ENCODE data around the gene ZBED6.

DNA sequence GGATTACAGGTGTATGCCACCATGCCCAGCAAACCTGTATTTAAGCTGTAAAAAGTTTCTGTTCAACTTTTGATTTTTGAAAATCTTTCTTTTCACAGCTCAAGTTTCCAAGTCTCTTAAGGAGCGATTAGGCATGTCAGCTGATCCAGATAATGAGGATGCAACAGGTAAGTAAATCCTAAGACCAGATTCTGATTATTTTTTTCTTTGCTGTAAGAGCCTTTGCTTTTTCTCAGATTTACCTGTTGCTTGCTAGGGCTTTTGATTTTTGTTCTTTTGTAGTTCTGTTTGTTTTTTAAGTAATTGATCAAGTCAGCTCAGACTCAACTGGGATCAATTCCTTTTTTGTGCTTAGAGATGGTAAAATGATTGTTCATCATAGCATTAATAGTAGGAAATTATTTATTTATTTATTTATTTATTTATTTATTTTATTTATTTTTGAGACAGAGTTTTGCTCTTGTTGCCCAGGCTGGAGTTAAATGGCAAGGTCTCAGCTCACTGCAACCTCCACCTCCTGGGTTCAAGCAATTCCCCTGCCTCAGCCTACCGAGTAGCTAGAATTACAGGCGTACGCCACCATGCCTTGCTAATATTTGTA, 44.9 kb downstream of the ZBED6 start:
- TF ChIP-seq POLR2A (IDR thresholded peaks at IDR 0.05), result no peak
- TF ChIP-seq, protein P1, sequence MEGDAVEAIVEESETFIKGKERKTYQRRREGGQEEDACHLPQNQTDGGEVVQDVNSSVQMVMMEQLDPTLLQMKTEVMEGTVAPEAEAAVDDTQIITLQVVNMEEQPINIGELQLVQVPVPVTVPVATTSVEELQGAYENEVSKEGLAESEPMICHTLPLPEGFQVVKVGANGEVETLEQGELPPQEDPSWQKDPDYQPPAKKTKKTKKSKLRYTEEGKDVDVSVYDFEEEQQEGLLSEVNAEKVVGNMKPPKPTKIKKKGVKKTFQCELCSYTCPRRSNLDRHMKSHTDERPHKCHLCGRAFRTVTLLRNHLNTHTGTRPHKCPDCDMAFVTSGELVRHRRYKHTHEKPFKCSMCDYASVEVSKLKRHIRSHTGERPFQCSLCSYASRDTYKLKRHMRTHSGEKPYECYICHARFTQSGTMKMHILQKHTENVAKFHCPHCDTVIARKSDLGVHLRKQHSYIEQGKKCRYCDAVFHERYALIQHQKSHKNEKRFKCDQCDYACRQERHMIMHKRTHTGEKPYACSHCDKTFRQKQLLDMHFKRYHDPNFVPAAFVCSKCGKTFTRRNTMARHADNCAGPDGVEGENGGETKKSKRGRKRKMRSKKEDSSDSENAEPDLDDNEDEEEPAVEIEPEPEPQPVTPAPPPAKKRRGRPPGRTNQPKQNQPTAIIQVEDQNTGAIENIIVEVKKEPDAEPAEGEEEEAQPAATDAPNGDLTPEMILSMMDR (IDR thresholded peaks at IDR 0.05), result no peak
